Large intestine (tissue), 3 donors: ENCODE measurements around the gene FAM186B. TPM values are rescaled to one million over a fixed set of nuclear protein-coding genes. Genes with fewer than 3 reads are reported as not detected.

Experiments
- DNase-seq, 2 donors: peaks; one replicate each; pipeline versions ENCODE4 v3.0.0 to v3.0.0-alpha.2; 2013
- H3K27ac ChIP-seq: one replicate; pipeline ENCODE4 v1.5.1; 2013; ENCODE audit warnings: low read length
- H3K27me3 ChIP-seq: 2 replicates; pipeline ENCODE4 v1.6.1; 2013; ENCODE audit warnings: low read length; ENCODE audit not compliant: control insufficient read depth, insufficient read depth
- H3K36me3 ChIP-seq: 2 replicates; pipeline ENCODE4 v1.6.1; 2013; ENCODE audit warnings: low read length; ENCODE audit not compliant: control insufficient read depth, insufficient read depth
- H3K4me1 ChIP-seq: one replicate; pipeline ENCODE4 v1.6.1; 2013; ENCODE audit warnings: low read length; ENCODE audit not compliant: control insufficient read depth, insufficient read depth
- H3K4me3 ChIP-seq: one replicate; pipeline ENCODE4 v1.5.1; 2013; ENCODE audit warnings: low read length
- H3K9me3 ChIP-seq: one replicate; pipeline ENCODE4 v1.6.1; 2013; ENCODE audit warnings: mild to moderate bottlenecking, low read depth, low read length, moderate library complexity; ENCODE audit not compliant: control insufficient read depth
- WGBS: methylation state at CpG from one replicate; pipeline ENCODE4 v1.1.5; 2013; ENCODE audit warnings: low lambda C conversion rate; ENCODE audit not compliant: insufficient coverage; 5-methylcytosine and 5-hydroxymethylcytosine counted together
- polyA plus RNA-seq: library from polyadenylated mRNA; unstranded; fragments of 120-200 nt; gene quantifications from one replicate; pipeline ENCODE4 v1.2.1, GENCODE V29; 2013

FAM186B gene
- polyA plus RNA-seq, 1 donor: 0.91 TPM

GRCh38 chr12:49604856-49605255 is 583 bp downstream of the FAM186B start:
- no peak overlapping the region for H3K4me3 ChIP-seq

DNA sequence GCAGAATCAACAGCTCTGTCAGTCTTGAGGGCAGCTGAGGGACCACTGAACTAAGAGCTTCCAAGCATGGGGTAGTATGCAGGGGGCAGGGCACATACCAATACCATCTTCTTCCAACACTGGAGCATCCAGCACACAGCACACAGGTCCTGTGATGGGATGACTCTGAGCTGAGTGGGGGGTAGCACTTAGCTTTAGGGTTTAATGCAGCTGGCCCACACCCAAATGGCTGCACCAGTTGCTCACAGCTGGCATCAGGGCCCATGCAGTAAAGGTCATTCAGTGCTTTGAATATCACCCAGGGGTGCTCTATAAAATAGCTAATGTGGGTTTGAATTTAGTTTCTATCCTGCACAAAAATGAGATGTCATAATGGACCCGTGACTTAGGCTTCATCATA is 1.7 kb downstream of the FAM186B start:
- Histone ChIP-seq H3K9me3 (no peaks in the 10 kb centered on the region), H3K36me3 (no peaks in the 10 kb centered on the region), H3K4me3 (no peak overlapping the region), H3K27ac (no peak overlapping the region), H3K4me1 (no peaks in the 10 kb centered on the region), H3K27me3 (no peaks in the 10 kb centered on the region)
- no peak for DNase-seq
- WGBS: no CpG with 5 or more reads among the region's 1 CpG

More at GRCh38 chr12:49604856-49605255, 583 bp downstream of the FAM186B start:
- no peaks in the 10 kb centered on the region for H3K27me3 ChIP-seq
- no peaks in the 10 kb centered on the region for H3K36me3 ChIP-seq
- no peaks in the 10 kb centered on the region for H3K4me1 ChIP-seq
- DNase-seq: no peak
- WGBS: no CpG with 5 or more reads among the region's 5 CpGs
- no peak overlapping the region for H3K27ac ChIP-seq
- peaks cover 4% of the 10 kb centered on the region for H3K9me3 ChIP-seq

DNA sequence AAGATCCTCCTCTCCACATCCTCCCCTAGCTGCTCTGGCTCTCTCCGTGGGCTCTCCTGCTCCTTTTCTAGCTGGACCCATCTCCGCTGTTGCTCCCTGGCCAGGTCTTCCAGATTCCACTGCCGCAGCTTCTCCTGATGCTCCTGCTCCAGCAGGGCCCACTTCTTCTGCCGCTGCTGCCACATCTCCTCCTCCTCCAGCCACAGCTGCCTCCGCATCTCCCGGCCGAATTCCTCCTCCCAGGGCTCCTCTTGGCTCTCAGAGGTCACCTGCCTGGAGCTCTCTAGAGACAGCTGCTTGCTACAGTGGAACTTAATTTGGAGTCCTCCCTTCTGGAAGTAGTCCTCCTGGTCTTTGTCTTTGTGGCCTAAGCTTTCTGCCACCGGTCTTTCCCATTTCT is 5.5 kb downstream of the FAM186B start:
- no peak overlapping the region for H3K4me3 ChIP-seq
- no peak overlapping the region for H3K27ac ChIP-seq
- no peaks in the 10 kb centered on the region for H3K9me3 ChIP-seq
- H3K36me3 ChIP-seq: no peaks in the 10 kb centered on the region
- no peaks in the 10 kb centered on the region for H3K27me3 ChIP-seq
- H3K4me1 ChIP-seq: no peaks in the 10 kb centered on the region
- DNase-seq: no peak
- WGBS: 94% methylated on average over 3 of the region's 8 CpGs

DNA sequence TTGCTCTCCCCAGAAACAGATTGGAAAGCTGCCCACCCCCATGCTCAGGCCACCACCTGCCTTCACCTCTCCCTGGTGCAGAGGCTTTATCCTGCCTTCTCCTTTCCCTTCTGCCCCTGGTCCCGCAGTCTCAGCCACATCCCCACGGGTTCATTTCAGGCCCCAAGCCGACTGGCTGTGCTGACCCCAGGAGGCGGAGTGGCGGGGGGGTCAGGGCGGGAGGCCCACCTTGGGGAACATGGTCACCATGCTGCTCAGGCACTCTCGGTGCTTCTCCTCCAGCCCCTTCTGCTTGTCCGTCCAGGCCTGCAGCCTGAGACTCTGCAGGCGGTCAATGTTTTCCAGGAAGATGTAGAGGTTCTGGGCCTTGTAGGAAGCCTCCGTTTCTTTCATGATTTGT is 6.9 kb downstream of the FAM186B start:
- no peak for DNase-seq
- Histone ChIP-seq H3K27me3 (no peaks in the 10 kb centered on the region), H3K36me3 (no peaks in the 10 kb centered on the region), H3K9me3 (no peaks in the 10 kb centered on the region), H3K27ac (no peak overlapping the region), H3K4me1 (no peaks in the 10 kb centered on the region), H3K4me3 (no peak overlapping the region)
- no CpG with 5 or more reads among the region's 10 CpGs for WGBS

DNA sequence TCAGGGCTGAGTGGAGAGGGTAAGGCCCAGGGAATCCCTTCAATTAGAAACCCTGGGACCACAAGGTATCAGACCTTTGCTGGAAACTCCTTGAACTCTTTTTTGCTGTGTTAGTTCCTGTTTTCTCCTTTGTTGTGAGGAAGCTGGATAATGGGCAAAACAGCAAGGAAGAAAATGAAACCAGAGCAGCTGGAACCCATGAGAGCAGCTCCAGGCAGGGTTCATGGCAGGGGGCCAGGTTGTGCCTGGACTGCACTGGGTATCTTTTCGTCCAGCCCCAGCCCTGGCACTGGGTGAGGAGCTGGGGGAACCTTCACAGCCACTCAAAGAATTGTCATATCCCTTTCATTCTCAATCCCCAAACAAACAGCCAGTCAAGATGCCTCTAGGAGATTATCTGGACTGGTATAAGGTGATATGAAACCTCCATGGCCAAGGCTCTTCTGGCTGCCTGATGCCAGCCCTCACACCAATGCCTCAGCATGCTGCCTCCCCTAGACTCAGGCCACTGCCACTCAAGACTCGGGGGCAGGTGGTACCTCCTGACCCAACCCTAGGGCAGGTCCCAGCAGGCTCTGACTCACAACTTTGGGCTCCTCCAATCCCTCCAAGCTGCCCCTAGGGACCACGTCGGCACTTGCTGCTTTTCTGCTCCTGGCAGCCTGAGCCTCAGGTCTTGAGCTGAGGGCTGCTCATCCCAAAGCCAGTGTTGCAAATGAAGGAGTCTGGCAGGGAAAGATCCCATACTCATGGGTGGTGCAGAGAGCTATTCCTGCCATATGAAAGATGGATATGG is 16.5 kb downstream of the FAM186B start:
- no peak overlapping the region for H3K27ac ChIP-seq
- no peak for DNase-seq
- no peaks in the 10 kb centered on the region for H3K27me3 ChIP-seq
- peaks cover 13% of the 10 kb centered on the region for H3K36me3 ChIP-seq
- H3K9me3 ChIP-seq: peaks cover 10% of the 10 kb centered on the region
- H3K4me1 ChIP-seq: no peaks in the 10 kb centered on the region
- WGBS: no CpG with 5 or more reads among the region's 4 CpGs
- no peak overlapping the region for H3K4me3 ChIP-seq

- Histone ChIP-seq H3K4me1 (no peaks in the 10 kb centered on the region), H3K27me3 (no peaks in the 10 kb centered on the region), H3K27ac (no peak overlapping the region), H3K9me3 (peaks cover 10% of the 10 kb centered on the region), H3K36me3 (peaks cover 13% of the 10 kb centered on the region), H3K4me3 (no peak overlapping the region)
- no CpG with 5 or more reads among the region's 7 CpGs for WGBS
- no peak for DNase-seq
These were observed 17.2 kb downstream of the FAM186B start for GRCh38 chr12:49588281-49588680.

- H3K4me3 ChIP-seq: no peak overlapping the region
- WGBS: no CpG with 5 or more reads among the region's 11 CpGs
- DNase-seq: no peak
- H3K4me1 ChIP-seq: no peaks in the 10 kb centered on the region
- no peak overlapping the region for H3K27ac ChIP-seq
- H3K27me3 ChIP-seq: no peaks in the 10 kb centered on the region
- peaks cover 13% of the 10 kb centered on the region for H3K36me3 ChIP-seq
- peaks cover 10% of the 10 kb centered on the region for H3K9me3 ChIP-seq
These were observed 18.1 kb downstream of the FAM186B start for GRCh38 chr12:49587174-49587908.

- H3K27me3 ChIP-seq: no peaks in the 10 kb centered on the region
These were observed 19.7 kb downstream of the FAM186B start for GRCh38 chr12:49585477-49586459.

GRCh38 chr12:49584591-49584990 is 20.8 kb downstream of the FAM186B start:
- Histone ChIP-seq H3K4me3 (no peak overlapping the region), H3K9me3 (no peaks in the 10 kb centered on the region), H3K36me3 (peaks cover 10% of the 10 kb centered on the region), H3K27me3 (no peaks in the 10 kb centered on the region), H3K27ac (no peak overlapping the region), H3K4me1 (peaks cover 3% of the 10 kb centered on the region)
- no peak for DNase-seq
- 86% methylated on average over 1 of the region's 7 CpGs for WGBS

More at GRCh38 chr12:49585477-49586459, 19.7 kb downstream of the FAM186B start:
- Histone ChIP-seq H3K4me1 (no peaks in the 10 kb centered on the region), H3K9me3 (peaks cover 5% of the 10 kb centered on the region), H3K4me3 (no peak overlapping the region), H3K36me3 (peaks cover 10% of the 10 kb centered on the region), H3K27ac (no peak overlapping the region)
- DNase-seq: no peak
- 100% methylated on average over 1 of the region's 16 CpGs for WGBS
